Stimulated activated CD4-positive, alpha-beta T cell treated with anti-CD3 and anti-CD28 coated beads, TNF-alpha, amount 100 ng/mL, for 4 hours (primary cell): ENCODE data around the gene SPTLC3.

Experiments
- DNase-seq, 3 experiments: peaks; one replicate each; pipeline ENCODE4 v3.0.0-alpha.2; 2020; ENCODE audit warnings: low read depth in 3 of 3

SPTLC3 gene

DNA sequence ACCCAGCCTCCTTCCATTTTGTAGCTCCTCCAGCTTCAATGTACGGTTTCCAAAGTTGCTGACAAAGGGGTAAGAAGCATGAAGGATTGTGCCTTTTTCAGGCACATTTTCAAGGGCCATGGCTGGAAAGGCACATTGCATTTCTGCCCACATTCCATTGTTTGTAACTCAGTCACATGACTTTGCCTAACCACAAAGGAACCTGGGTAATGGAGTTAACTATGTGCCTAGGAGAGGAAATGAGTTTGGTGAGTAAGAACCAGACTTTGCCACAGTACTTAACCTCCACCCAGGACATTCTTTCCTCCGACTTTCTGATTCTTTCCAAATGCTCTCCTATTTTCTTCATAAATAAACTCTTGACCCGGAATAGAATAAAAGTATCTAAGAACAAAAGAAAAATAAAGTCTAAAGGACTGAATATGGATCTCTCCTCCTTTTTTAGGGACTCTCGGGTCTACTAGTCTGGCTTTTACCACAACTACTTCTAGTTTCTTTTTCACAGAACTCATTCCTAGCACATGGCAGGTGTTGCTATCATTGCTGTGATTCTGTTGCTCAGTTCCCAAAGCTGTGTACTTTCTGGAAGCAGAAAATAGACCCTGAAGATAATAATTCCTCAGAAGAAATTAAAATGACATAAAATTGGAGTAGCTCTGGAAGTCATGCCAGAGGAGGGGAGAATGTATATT, 130.8 kb downstream of the SPTLC3 start:
- DNase-seq, result no peak

DNA sequence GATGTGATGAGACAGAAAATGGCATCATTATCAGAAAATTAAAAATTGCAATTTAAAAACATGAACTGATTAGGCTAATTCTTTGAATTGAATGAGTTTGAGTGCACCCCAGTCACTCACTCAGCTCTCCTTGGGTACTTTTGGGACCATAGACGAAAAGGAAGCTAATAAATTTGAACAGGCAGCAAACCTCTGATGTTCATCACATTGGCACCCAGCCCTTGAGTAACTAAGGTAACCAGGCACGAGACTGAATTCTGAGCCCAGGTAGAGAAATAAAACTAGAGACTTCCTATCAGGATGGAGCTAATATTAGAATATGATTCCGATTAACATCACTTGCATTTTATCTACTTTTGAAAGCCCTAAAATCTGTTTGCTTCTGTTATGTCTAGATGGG, 131.4 kb downstream of the SPTLC3 start:
- no peak for DNase-seq

DNA sequence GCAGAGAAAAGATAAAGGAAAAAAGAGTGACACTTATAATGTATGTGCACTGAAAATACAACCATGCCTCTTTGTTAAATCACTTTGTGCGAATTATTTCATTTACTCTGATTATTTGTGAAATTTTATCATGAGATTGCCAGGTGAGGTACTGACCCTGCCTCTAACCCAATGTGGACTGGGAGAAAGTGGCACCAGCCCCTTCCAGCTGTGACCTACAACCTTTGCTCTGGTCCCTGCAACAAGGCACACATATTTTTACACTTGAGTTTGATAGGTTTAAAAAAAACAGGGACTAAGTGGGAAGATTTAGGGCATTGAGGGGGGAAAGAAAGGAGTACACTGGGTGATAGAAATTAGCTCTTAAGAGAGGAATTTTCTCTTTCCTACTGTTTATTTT, 132.0 kb downstream of the SPTLC3 start:
- no peak for DNase-seq

DNA sequence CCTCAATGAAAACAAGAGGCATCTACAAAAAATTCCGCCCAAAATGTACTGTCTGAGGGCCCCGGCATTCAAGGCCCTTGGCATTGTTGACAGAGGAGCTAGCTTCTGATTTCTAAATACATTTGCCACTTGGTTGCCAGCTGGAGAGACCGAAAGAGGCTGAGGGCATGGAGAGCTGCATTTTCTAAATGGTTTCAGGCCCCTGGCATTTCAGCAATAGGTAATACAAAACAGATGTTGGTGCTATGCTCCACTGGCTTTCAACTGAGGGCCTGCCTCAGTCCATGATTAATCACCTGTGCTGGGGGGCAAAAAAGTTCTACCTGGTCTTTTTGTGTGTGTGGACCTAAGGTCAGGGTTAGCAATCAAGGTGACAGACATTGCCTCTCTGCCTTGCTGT, 132.8 kb downstream of the SPTLC3 start:
- no peak for DNase-seq

DNA sequence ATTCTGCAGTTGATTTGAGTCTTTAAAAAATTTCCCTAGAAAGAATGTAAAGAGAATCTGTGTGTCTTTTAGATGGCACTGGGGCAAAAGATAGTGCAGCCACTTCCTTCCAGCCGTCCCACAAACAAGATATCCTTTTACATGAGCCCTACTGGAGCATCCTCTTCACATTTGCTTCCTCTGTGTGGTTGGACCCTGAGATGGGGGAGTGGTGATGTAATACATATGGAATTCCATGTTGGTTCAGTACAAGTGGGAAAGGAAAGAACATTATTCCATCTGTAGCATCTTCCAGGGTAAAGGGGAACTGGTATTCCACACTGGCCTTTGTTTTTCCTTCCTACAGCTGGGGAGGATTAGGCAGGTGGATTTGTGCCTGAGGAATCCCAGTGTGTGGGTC, 133.4 kb downstream of the SPTLC3 start:
- DNase-seq, result no peak

DNA sequence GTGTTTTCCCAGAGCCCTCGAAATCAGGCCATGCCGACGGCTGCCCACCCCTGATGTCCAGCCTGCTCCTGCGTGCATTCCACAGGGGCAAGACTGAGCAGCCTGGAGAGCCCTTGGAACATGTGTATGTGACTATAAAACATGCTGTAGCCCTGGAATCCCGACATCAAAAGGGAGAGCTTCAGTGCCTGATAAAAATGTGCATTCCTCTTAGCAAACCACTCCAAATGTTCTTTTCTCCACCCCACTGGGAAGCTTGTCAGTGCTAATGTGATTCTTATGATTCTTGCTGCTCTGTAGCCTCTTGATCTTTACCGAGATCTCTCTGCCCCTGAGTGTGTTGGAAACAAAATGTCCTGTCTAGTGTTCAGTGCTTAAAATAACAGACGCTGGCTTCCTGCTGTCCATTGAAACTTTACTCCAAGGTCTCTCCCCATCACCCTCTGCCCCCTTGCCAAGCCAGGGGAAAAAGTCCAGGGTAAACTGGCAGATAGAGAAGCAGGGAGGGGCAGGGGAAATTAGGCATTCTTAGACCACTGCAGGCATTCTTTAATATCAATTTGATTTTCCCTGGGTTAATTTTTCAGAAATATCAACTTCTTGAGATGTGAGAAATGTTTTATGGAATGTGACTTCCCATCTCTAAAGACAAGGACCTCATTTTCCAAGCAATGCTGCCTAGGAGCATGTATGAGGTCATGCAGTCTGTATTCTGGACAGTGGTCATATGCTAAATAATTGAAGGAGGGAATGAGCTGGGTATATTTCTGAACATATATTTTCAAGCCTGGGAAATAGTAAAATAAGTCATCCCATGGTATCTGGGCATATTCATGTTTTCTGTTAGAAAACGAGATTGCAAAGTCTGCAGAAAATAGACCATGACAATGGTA, 138.5 kb downstream of the SPTLC3 start:
- DNase-seq, result no peak

DNA sequence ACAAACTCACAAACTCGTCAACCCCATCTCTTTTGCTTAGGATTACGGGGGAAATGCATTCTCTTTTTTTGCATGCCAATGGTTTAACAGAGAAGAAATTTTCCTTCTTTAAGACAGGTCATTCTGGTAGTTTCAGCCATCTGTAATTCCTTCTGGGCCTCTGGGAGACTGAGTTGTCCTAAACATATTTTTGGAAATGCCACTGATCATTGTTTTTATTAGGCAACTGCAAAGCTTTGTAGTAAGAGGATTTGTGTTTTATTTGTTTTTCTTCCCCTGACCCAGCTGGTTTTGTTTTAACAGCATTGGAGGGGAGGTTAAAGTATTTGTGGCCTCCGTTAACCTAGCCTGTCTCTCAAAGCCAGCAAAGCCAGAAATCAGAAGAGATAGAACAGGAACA, 139.2 kb downstream of the SPTLC3 start:
- no peak for DNase-seq

DNA sequence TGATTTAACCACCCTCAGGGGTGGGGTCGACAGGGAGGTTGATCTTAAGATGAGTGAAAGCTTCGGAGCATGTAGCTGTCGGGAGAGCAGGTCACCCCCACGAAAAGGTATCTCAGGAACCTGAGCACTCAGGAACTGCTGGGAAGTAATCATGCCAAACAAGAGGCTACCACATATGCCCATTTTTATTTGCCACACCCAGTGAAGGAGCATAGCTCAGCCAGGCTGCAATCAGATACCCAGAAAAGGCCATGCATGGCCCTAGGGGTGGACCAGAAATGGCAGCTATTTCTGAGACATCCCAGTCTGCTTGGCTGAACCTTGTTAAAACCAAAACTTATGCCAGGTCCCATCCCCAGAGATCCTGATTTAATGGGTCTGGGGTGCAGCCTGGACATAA, 139.6 kb downstream of the SPTLC3 start:
- DNase-seq, result no peak

DNA sequence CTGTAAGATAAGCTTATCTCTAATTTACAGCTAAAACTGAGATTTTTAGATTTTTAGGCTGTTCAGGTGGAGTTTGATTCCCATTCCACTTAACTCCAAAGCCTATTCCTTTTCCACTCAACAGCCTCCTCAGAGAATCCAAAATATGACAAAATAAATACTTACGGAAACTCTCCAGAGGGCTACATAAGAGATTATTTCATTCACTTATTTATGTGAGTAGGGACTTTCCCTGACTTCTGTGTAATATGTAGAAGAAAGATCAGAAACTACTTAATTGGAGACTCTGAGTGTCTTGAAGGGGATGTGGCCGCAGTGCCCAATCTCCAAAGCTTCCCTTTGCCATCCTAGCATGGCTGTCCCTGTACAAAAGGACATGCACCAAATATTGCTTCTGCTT, 140.2 kb downstream of the SPTLC3 start:
- DNase-seq, result no peak

DNA sequence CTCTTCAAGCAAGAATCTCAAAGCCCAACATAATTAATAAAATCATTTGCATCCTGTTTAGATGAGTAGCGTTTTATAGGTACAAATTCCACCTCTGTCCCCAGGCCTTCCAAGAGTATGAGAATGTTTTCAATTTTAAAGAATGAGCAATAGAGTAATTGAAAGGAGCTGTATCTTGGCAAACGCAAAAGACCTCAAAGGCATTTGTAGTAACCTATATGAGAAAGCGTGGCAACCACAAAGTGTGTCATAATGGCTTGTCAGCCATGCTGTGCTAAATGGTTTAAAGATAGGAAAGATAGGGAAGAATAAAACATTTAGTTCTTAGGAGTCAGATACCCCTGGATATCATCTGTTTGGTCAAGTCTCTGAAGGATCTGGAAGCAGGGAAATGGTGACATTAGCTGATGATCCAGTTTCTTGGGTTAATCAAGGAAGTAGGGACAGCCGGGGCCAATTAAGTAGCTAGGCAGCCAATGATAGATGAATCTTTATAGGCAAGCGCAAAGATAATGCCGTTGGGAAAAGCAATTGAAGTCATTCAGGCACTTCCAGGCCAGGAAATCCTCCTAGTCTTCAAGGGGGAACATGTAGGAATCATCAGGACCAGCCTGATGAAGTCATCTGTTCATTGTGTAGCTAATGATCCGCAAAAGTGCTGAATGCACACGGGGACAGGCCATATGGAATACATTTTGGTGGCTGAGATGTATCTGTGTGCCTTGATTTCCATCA, 140.8 kb downstream of the SPTLC3 start:
- no peak for DNase-seq

DNA sequence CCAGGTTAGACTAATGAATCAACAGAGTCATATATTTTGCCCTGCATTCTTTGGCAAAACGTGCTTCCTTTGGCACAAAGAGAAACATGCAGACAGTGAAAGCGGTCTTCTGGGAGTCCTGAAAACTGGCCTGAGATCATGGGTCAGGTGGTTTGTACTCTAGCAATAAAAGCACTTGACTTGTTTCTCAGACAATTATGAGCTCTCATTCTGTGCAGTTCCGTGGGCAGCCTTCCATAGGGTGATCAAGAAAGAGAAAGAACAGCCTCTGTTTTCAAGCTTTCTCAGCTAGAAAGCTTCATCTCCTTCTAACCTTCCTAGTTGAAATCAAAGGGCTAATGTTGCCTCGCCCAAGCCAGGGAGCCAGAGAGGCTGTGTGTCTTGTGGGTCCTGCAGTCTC, 149.6 kb downstream of the SPTLC3 start:
- no peak for DNase-seq

DNA sequence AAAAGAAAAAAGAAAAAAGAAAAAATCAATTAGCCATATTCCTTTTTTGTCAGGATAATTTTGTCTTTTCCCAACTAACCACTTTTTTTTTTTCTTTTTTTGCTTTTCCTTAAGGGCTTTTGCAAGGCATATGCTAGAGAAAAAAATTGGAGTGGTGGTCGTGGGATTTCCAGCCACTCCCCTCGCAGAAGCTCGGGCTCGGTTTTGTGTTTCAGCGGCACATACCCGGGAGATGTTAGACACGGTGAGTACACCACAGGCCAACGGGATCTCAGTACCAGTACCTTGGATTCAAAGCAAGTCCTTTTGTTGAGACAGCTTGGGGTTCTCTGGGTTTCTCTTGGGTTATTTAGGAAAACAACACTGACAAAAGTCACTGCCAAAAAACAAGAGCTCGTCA, 151.1 kb downstream of the SPTLC3 start:
- no peak for DNase-seq

DNA sequence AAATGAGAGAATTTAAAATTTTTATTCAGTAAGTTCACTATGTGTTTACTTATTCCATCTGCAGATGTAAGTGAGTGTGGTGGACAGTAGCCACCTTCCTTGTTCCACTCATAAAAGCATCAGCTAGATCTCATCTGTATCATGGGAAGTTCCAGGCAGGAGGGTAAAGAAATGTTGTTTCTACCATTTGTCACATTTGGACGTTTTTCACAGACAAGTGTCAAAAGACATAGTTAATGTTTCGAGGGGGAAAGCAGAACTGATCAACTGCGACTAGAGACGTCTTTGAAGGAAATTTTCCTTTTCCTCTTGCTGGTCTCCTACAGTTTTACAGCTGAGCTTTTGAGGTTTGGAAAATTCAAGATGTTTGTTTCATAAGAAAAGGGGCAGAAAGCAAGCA, 156.4 kb downstream of the SPTLC3 start:
- DNase-seq, result no peak

DNA sequence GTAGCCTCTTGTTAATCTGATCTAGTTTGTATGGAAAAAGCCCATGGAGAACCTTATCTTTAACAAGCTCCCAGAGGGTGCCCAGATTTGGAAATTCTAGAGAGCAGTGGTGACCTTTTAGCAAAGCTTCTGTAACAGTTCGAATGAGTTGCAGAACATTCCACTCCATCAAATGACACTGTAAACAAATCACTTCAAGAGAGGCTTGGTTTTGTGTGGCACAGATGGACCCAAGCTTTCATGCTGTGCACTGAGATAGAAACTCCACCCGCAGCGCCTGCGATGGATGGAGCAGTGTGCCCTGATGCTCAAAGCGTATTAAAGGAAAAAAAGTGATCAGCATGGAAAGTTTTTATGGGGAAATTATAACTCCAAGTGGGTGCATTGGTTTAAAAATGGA, 157.2 kb downstream of the SPTLC3 start:
- no peak for DNase-seq

DNA sequence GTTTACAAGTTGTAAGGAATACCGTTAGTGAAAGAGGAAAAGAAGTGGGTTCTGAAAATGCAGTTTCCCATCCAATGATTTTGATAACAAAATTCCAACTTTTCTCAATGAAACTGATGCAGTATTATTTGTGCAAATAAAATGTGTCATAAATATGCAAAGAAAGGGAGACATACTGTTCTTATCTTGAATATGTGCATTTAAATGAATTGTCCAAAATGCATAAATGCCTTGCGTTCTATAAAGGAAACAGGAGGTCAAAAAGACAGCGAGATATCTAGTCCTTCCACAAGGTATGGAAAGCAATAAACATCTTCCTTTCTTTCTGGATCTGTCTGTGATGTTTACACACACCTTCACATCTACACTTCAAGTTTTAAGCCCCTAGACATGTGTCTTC, 157.7 kb downstream of the SPTLC3 start:
- no peak for DNase-seq

DNA sequence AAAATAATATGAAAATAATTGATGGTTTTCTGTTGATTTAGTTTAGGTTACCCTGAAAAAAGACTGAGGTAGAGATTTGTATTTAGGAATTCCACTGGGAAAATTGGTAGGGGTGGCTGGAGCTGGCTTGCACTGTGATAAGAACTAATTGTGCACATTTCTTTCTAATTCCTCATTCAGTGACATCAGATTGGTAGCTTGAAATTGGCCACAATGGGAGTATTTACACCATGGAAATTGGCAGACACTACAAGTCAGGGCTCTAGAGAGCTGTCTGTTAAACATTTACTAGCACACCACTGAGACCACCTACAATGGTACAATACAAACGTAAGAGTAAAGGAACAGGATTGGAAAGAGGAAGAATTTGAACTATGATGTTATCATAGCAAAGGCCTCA, 160.3 kb downstream of the SPTLC3 start:
- DNase-seq, result no peak

DNA sequence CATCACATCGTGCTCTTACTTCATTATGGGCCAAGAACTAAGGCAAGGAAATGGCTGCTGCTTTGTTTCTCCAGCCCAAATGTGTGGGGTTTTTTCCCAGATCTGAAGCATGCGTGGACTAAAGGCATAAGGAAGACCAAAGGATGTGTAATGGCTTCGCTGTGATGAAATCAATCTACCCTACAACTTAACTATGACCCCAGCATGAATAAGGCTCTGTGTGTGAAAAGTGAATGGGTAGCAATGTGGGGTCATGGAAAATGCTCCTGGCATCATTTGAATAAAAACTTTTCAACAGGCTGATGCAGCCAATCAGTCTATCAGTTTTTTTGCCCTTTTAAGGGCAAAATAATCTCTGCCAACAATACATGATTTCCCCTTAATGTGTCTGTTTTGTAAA, 162.0 kb downstream of the SPTLC3 start:
- DNase-seq, result no peak

DNA sequence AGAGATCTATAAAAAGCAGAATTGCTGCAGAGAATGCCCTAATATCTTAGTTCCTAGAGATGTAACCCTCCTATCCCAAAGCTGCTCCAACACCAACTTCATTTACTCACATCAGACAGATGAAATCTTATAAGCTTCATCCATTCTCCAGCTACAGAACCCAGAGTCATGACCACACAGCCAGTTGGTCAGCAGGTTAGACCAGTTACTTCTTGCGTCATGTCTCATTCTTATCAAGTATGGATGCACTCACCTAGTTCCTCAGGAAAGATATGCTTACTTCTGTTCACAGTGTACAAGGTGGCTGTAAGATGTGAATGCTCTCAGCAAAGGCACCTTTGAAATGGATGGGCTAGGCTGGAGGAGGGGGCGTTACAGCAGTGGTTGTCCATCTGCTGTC, 164.4 kb downstream of the SPTLC3 start:
- no peak for DNase-seq

DNA sequence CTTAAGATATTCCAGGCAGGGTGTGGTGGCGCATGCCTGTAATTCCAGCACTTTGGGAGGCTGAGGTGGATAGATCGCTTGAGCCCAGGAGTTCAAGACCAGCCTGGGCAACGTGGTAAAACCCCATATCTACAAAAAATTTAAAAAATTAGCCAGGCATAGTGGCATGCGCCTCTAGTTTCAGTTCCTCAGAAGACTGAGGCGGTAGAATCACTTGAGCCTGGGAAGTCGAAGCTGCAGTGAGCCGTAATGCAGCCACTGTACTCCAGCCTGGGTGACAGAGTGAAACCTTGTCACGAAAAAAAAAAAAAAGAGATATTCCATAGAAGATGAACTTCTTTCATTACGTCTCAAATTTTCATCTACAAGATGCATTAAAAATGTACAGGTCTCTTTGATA, 165.6 kb downstream of the SPTLC3 start:
- DNase-seq, result no peak

DNA sequence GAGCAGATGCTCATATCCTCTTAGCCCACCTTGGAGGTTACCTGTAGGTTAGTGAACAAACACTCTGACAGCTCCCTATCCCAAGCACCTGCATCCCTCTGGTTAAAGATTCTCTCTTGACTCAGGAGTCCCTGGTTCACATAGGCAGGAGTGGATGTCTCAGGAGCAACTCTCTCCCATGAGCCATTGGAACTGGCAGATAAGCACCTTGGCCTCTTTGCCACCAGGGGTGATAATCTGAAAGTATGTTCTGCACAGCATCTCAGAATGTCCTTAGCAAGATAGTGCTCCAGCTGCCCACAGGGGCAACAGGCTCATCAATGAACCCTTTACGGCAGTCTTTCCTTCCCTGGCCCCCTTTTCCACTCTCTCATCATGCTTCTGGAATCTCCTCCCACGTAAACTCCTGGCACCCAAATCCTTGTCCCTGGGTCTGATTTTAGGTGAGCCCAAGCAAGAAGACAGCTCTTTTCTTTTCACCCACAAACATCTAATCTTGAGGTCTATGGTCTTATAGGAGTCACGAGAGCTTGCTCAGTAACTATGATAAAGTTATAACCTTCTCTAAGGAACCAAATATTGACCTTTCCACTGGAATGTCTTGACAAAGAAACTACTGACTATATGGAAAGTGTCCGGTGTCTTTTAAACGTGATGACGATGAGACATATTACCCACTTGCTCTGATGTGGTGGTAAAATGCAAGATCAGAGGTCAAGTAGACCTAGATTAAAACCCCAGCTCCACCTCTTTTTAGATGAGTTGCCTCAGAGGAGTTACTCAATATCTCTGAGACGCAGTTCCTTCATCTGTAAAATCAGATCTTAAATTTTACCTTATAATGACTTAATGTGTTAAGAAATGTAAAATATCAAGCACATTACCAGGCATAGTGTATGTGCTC, 172.5 kb downstream of the SPTLC3 start:
- no peak for DNase-seq

DNA sequence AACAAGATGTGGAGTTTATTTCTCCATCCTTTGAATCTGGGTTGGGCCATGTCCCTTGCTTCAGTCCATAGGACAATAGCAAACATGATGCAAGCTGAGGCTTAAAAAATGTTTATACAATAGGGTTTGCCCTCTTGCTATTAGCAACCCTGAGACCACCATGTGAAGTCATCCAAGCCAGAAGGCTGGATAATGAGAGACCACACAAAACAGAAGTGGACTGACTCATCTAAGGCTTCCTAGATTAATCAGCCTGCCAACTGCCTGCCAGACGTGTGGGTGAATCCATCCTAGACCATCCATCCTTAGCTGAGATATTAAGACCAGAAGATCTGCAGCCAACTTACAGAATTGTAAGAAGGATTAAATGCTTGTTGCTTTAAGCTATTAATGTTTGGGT, 174.2 kb downstream of the SPTLC3 start:
- no peak for DNase-seq
